UCSD-AML1 (cell line): ENCODE data around the gene MRPL55.

Source experiments
- DNase-seq: peaks from one replicate; lab custom pipeline; 2025; ENCODE audit not compliant: unreplicated experiment; lab: John Stamatoyannopoulos, UW

MRPL55 gene

DNA sequence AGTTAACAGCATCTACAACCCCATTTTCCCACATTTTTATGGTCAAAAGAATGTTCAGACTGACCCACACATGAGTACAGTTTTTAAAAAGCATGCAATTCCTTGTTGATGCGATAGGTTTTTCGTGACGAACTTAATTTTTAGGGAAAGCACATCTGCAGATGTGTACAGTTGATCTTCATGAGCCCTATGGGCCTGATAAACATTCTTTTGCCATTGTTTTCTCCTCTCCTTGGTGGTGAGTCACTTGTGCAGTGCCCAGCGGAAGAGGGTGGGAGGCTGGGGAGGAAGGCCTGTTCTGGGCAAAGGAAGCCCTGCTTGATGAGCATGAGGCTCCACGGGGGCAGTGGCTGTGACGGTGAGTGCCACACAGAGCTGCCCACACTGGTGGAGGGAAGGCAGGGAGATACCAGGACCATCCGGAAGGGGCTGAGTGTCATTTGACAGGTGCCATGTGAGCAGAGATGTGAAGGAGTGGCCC is 21.3 kb downstream of the MRPL55 start:
- peak; percentile 76 for DNase-seq

DNA sequence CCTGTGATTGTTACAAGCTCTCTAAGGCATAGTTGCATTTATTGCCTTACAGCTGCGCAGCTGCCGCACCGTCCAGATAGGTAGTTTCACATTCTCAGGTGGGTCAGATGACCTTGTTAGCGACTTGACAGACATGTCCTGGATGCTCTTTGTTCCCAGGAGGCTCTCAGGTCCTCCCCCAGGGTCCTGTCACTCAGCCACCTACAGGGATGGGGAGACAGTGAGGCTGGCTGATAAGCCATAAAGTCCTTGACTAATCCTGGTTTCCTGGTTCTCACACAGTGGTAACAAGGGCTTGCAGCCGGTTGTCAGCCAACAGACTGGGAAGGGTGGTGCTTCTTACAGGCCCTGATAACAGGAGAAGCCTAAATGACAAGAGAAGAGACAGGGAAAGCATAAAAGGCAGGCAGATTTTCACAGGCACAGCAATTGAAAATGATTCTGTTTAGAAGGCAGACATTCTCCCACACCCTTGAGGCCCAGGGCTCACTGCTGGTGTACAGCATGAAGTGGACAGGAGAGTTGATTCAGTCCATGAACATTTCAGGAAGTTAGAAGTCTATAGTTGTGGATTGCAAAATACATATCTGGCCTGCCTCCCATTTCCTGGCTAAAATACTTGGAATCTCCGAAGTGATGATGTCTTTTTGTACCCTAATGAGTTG is 23.7 kb downstream of the MRPL55 start:
- no peak for DNase-seq

DNA sequence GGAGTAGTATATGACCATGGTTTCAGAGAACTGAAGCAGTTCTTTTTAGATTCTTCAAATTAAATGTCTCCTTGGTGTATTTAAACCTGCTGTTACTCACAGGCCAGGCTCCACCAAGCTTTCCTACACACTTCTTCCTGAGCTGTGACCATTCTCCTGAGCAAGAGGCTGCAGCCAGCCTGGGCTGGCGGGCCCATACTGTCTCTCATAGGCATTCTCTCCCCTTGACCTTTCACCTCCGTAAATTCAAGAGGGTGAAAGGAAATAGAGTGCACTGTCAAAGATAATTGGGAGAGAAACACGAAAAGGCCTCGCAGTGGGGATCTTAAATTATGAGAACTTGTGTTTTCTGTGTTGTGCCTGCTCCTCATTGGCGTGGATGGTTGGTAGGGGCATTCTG is 24.3 kb downstream of the MRPL55 start:
- DNase-seq, result no peak

DNA sequence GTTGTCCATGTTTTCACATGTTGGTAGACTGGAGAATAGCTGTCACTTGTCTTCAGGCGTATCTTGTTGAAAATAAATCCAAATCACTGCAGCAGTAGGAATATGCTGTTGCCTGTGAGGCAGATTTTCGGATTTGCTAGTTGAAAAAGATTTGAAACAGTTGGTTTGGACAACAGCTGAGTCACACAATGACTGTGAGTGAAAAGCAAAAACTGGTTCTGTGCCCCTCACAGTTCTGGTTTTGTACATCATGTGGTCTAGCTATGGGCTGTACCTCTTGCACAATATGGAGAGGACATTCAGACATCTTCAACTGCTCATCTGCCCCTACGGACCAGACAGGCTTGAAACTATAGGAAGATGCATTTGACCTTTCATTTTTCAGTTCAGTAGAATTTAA is 24.8 kb downstream of the MRPL55 start:
- no peak for DNase-seq

DNA sequence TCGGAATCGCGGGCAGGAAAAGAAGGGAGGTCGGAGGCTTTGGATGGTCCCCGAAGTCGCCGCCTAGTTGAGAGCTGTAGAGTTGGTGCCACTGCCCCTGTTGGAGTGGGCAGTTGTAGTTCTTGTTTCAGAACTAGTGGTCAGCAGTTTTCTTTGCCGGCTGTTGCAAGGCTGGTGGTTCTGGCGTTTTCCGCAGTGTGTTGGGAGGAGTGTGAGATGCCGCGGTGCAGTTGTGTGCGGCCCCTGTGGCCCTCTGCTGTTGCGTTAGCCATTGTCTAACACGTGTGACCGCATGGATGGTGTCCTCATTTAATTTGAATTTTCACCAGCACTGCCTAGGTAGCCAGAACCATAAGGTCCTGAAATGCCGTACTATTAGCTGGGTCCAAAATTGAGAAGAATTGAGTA is 25.2 kb downstream of the MRPL55 start:
- no peak for DNase-seq

DNA sequence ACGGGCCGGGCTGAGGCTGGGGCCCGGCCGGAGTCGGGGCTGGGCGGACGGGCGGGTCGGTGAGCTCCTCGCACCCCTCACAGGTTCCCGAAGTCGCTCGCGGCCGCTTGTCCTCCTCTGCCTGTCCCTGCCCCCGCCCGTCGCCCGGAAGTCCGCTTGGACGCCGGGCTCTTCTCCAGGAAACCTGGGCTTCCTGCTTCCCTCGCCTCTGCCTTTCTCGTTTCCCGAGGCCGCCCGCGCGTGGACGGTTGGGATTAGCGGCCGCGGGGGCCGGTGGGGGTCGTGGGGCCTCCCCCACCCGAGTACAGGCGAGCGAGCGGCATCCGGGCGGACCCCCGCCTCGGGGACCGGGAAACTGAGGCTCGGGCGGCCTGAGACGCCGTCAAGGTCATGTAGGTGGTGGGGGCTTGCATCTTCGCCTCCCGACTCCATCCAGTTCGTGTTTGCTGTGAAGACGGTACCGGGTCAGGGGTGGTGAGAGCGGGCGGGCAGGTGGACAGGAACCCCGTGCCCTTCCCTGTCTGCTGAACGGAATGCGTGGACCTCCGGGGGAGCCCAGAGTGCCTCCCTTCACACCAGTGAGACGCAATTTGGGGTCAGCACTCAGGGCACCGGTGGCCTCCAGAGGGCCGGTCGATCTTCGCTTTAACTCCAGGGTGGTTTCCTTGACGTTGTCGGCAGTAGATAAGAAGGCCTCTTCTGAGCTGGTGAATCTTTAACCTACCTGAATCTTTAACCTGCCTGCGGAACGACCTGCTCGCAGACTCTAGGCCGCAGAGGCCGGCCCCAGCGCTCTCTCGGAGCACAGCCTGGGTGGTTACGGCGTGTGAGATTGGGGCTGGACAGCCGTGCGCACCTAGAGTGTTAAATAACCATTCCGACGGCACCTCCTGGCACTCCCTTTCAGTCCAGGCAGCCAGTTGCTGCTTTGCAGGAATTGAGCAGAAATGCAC is 25.9 kb downstream of the MRPL55 start:
- DNase-seq, result peak; percentile 60

DNA sequence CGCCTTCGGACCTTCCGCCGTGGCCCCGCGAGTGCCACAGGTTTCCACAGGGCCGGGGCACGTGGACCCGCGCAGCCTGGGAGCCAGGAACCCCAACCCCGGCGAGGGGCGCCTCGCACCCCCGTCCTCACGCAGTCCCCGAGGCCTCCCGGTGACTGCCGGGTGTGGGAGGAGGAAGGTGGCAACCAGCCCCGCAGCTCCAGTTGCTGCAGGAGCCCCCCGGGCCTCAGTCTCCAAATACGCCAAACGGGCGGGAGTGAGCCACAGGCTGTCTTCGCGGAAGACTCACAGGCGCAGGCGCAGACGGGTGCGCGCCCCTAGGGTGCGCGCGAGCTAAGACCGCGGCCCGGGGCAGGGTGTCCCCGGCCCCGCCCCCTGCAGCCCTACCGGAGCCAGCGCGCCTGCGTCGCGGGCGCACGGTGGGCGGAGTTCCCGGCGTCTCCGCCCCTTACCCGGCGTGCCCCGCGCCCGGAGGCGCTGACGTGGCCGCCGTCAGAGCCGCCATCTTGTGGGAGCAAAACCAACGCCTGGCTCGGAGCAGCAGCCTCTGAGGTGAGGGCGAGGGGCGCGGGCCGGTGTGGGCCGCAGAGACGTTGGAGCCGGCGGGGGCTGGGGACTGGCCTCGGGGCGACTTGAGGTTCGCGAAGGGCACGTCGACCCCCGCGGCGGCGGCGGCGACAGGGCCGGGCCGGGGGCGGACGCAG is 26.7 kb downstream of the MRPL55 start, which contains the start of gene ARF1:
Gene ARF1 (plus strand): TSS at position 495 of the 704 bp plus-strand sequence. CDS start 14,407 bp downstream, outside the sequence.
- peak; percentile 97 for DNase-seq

DNA sequence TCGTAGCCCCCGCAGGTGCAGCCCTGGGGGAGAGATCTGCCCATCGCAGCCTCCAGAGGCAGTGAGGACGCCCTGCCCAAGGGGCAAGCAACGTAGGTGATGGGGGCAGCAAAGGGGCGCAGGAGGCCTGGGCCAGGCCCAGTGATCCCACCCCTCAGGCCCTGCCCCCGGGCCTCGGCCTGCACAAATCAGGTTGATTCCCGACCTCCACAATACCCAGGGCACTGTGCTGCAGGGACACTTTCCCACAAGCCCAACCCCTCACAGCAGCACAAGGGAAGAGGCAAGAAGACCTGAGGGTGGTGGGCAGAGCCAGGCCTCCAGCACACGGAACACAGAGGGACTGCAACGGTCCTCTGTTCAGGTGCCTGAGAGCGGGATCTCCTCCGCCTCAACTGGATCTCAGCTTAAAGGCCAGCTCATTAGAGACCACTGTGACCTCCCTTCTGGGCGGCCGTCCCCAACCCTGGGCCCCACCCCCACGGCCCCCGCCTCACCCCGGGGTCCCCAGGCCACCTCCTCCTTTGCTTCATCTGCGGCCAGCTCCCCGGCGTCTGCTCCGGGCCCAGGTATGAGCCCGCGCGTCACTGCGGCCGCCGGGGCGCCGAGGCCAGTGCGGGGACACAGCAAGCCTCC is 27.4 kb downstream of the MRPL55 start:
- no peak for DNase-seq

DNA sequence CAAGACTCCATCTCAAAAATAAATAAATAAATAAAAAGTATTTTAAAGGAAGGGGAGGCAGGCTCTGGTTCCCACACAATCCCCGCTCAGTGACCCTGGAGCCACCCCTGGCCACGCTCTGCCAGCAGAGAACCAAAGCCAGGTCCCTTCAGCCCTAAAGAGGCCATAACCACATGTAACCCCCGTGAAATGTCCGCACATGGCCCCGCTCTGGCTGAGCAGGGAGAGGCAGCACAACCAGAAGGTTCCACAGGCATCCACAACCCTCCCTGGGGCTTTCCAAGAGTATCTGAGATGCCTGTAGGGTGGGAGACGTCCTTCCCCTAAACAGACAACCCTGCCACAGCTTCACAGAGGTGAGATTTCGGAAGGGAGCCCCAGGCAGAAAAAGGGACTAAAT is 28.0 kb downstream of the MRPL55 start:
- DNase-seq, result no peak

DNA sequence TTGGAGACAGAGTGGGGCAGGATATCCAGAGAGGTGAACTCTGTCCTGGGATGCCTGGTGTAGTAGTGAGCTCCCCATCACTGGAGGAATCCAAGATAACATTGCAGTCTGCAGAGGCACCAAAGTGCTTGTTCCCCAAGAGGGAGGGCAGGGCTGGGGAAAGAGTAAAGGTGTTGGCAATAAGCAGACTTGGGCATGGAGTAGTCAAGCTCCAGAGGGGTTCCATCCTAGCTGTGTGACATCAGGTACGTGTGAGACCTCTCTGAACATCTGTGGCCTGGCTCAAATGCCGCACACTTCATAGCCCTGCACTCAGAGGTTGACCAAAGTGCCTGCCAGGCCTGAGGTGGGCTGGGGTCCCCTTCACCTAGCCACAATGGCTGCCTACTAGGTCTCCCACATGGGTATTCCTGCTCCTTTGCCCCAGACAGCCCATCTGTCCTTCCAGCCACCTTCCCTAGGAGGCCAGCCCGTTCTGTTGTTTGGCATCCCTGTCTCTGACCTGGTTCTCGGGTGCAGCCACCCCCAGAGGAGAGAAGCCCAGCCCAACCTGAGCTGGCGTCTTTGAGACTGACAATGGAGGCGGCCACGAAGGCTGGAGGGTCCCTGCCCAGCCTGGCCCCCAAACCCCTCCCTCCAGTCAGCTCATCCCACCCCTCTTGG is 29.4 kb downstream of the MRPL55 start:
- DNase-seq, result no peak

DNA sequence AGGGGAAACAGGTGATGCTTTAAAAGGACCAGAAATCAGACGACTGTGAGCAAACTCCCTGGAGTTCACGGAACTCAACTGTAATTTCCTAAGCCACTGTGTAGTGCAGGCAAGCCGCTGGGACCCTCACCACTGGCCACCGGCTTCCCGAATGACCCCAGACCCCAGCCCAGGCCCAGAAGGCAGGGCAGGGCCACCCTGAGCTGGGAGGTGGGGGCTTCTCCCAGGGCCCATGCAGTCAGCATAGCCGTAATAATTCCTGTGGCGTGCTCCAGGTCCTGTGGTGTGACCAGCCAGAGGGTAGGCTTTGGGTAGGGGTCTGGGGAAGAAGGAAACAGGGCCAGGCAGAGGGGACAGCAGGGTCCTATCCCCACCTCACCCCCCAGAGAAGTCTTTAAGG is 30.1 kb downstream of the MRPL55 start:
- no peak for DNase-seq

DNA sequence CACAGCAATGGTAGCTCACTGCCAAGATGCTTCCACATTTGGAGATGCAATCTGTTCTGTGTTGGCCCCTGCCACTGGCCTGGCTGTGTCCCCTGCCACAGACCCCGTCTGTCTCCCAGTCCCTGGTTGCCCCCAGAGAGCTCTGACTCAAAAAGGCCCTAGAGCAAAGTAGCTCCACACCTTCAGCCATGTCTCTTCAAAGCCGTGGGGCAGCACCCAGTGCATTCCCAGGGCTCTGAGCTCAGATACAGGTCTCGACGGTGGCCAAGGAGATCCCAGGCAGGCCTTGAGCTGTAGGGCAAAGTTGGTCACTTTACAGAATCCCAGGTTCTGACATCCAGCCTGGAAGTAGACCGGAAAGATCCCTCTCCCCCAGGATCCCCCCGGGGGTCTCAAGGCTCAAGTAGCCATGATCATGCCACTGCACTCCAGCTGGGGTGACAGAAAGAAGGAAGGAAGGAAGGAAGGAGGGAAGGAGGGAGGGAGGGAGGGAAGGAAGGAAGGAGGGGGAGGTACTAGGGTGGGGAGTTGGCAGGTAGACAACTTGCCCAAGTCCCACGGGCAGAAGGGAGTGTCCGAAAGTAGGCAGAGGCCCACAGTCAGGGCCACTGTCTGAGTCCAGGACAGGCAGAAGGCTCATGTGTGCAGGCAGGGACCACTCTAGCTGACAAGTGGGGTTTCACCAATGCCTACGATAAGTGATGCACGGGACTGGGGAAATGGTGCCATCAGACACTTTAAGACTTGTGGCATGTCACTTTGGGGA is 31.4 kb downstream of the MRPL55 start:
- DNase-seq, result no peak

DNA sequence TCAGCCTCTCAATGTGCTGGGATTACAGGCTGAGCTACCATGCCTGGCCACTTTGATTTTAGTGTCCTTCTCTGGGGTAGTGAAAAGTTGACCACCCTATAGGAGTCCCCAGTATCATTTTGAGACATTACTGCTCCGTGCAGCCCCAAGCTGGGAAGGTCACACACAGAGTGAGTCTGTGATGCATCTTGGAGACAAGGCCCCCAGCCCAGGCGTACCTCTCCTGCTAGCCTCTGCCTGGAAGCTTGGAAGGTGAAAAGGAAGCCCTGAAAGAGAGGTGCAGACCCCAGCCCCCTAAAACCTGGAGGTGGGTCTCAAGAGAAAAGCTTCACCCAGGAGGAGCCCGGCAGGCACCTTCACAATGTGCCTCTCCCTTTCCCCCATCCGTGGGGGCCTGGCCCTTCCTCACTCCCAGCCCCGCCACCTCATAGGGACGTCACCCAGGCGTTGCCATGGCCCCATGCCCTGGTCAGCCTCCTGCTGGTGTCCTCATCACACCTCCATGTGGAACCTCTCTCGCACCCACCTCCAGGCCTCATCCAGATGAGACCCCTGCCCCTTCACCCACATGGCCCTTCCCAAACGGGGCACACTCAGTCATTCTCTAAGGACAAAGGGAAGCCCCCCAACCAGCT is 32.2 kb downstream of the MRPL55 start:
- no peak for DNase-seq

DNA sequence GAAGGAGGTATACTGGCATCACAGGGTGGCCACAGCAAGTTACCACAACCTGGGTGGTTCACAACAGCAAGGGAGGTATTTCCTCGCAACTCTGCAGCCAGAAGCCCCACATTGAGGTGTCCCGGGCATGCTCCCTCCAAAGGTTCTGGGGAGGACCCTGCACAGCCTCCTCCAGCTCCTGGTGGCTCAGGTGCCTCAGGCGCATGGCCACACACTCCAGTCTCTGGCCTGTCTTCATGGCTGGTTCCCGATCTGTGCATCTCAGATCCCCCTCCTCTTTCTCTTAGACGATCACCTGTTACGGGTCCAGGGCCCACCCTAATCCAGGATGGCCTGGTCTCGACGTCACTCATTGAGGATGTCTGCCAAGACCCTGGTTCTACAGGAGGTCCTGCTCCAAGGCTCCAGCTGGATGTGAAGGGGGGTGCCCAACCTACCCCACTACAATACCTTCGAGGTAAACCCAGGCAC is 33.3 kb downstream of the MRPL55 start:
- DNase-seq, result no peak

DNA sequence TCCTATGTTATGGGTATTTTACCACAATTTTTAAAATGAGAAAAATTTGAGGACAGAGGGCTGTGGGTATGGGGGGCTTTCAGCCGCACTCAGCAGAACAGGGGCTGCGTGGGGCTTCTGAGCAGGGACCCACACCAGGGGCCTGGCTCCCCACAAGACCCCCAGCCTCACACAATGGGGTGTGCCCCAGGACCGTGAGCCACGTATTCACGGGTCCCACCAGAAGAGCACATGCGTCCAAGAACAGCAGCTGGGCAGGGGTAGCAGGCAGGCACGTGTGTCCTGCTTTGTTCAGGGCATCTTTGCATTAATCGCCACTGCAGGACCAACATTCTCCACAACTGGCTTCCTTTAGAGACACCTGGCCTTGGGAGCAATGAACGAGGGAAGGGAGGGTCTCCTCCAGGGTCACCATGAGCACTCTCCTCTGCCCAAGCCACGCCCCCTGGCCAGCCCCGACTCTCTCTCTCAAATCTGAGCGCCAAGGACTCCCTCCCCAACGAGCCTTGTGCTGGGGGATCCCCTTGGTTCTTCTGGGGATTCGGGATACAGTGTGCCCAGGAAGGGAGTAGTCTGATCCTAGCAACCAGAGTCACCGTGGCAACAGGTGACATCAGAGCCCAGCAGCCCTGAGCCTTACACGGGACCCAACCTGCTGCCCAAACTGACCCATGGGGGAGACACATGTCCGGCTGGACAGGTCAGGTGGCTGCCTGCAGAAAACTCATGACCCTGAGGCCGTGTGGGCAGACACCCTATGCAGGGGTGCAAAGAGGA is 34.0 kb downstream of the MRPL55 start:
- DNase-seq, result no peak

DNA sequence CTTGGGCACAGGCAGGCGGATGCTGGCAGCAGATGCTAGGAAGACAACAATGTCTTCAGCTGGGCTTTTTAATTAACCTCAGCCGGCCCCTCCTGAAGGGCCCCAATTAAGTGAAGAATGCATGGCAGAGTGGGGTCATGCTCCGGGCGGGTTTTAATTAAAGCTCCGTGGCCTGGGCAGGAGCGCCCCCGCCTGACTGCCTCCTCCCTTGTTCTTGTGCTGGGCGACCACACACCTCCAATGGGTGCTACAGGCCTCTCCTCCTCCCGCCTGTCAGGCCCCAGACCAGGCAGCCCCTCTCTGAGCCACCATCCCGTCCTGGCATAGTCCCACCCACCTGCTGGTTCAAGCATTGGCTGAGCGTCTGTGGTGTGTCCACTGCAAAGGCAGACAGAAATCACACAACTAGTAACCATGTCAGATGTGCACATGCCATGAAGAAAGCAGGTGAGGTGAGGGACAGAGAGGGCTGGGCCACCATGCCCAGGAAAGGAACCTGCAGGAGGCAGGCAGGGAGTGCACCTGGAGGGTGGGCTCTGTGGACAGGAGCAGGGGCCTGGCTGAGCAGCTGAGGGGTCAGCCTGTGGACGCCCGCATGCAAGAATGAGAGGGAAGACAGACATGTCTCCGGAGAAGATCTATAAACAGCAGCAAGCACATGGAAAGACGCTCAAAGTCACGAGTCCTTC is 35.1 kb downstream of the MRPL55 start:
- DNase-seq, result no peak

DNA sequence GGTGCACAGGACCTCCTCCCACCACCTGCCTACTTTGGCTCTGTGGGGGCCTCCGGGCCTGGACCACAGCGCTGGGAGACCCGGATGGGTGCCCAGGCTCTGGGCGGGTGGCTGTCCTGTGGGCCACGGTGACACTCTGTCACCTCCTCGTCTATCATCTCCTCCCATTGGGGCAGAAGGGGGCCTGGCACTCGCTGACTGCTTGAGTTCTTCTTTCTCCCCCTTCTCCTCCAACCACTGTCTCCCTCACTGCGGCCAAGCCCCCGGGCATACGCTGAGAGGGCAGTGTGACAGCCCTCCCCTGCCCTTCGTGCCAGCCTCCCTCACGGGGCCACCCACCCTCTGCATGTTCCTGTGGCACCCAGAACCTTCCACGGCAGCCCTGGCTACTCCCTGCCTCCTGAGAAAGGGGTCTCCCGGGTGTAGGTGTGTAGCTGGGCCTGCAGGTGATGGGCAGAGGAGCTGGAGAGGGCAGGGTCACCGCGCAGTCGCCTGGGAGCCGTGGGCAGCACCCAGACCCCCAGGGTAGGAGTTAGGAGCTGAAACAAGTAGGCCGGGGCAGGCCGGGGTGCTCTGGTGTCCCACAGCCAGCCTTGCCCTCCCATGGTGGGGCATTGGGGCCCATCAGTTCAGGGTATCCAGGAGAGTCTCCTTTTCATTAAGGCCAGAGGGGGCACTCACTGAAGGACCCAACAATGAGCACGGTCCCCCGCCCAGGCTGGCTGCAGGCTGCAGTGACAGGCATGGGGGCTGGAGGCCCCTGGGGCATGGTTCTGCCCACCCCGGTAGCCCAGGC is 35.8 kb downstream of the MRPL55 start:
- no peak for DNase-seq
